PC-9 (cell line): ENCODE data around the gene STAC. TPM values are rescaled to one million over a fixed set of nuclear protein-coding genes. Genes with fewer than 3 reads are reported as not detected.

Source experiments
- BruUV-seq: library from RNA; stranded (reverse); fragments of 400-500 nt; replicated peaks from 2 replicates; lab custom pipeline; 2021; lab: Mats Ljungman, UMichigan
- CTCF ChIA-PET: fragments of 300-600 bp; sonication (Branson Sonifier 250); formaldehyde crosslinking; loops from one replicate; lab custom pipeline; 2022; ENCODE audit warnings: antibody characterized with exemption; lab: Charles Lee
- POLR2A ChIA-PET: fragments of 300-600 bp; sonication (Branson Sonifier 250); formaldehyde crosslinking; loops from one replicate; lab custom pipeline; 2022; ENCODE audit warnings: antibody characterized with exemption; ENCODE audit not compliant: unreplicated experiment; lab: Charles Lee
- DNase-seq, 2 experiments: peaks; one replicate each; pipeline versions ENCODE4 v3.0.0 to v3.0.0-alpha.2; 2015 to 2022; ENCODE audit warnings: mixed read lengths in 1 of 2
- H2AFZ ChIP-seq: fragments of 200-600 bp; sonication (generic); 2 replicates; pipeline ENCODE4 v1.8.1; 2017; ENCODE audit warnings: antibody characterized with exemption
- H3F3A ChIP-seq: fragments of 200-600 bp; sonication (generic); 2 replicates; pipeline ENCODE4 v1.8.1; 2017; ENCODE audit warnings: antibody characterized with exemption, mild to moderate bottlenecking, low read depth; ENCODE audit not compliant: insufficient read depth
- H3K27ac ChIP-seq: fragments of 200-600 bp; sonication (generic); 2 replicates; pipeline ENCODE4 v1.6.1; 2016; ENCODE audit warnings: mixed run types
- H3K27me3 ChIP-seq: fragments of 200-600 bp; sonication (generic); 2 replicates; pipeline ENCODE4 v1.6.1; 2016; ENCODE audit warnings: low read depth, mixed run types; ENCODE audit not compliant: insufficient read depth
- H3K36me3 ChIP-seq: fragments of 200-600 bp; sonication (generic); 2 replicates; pipeline ENCODE4 v1.6.1; 2016; ENCODE audit warnings: low read depth, mixed run types
- H3K4me1 ChIP-seq: fragments of 200-600 bp; sonication (generic); replicated peaks from 2 replicates; pipeline ENCODE4 v1.6.1; 2016; ENCODE audit warnings: mixed run types; ENCODE audit not compliant: insufficient read depth
- H3K4me2 ChIP-seq: fragments of 200-600 bp; sonication (generic); 2 replicates; pipeline ENCODE4 v1.6.1; 2017; ENCODE audit warnings: mixed run types
- H3K4me3 ChIP-seq: fragments of 200-600 bp; sonication (generic); 2 replicates; pipeline ENCODE4 v1.6.1; 2016; ENCODE audit warnings: mixed run types
- H3K79me2 ChIP-seq: fragments of 200-600 bp; sonication (generic); 2 replicates; pipeline ENCODE4 v1.6.1; 2017; ENCODE audit warnings: low read depth, mixed run types
- H3K9me2 ChIP-seq: fragments of 200-600 bp; sonication (generic); 2 replicates; pipeline ENCODE4 v1.8.1; 2017; ENCODE audit warnings: mild to moderate bottlenecking; ENCODE audit not compliant: insufficient read depth
- H3K9me3 ChIP-seq: fragments of 200-600 bp; sonication (generic); 2 replicates; pipeline ENCODE4 v1.8.1; 2016; ENCODE audit warnings: low read depth; ENCODE audit not compliant: insufficient read depth
- H4K20me1 ChIP-seq: fragments of 200-600 bp; sonication (generic); 2 replicates; pipeline ENCODE4 v1.8.1; 2017; ENCODE audit not compliant: insufficient read depth
- CTCF ChIP-seq: fragments of 200-600 bp; sonication (generic); conservative IDR thresholded peaks from 2 replicates; pipeline ENCODE4 v1.6.1; 2017; ENCODE audit warnings: mixed run types, antibody characterized with exemption, mild to moderate bottlenecking, moderate library complexity
- EZH2 ChIP-seq: fragments of 200-600 bp; sonication (generic); IDR thresholded peaks from 2 replicates; pipeline ENCODE4 v1.8.0; 2017; ENCODE audit warnings: antibody characterized with exemption, low read depth
- intact Hi-C: fragments of 100-400 bp; cut with micrococcal nuclease; formaldehyde crosslinking; loops from one replicate; pipeline ENCODE4 v1.10.0; 2022; ENCODE audit not compliant: unreplicated experiment
- total RNA-seq: library from RNA; stranded (reverse); gene quantifications from 2 replicates; pipeline ENCODE4 v1.2.3, GENCODE V29; 2021

STAC gene
- total RNA-seq, 1 experiment from 2014 or later = 17.6 TPM

GRCh38 chr3:36542186-36542585 lies 161.9 kb downstream of the STAC start:
- no peaks in the 10 kb centered on the region for H3K9me2 ChIP-seq
- H3K4me2 ChIP-seq = no peak overlapping the region
- CTCF ChIA-PET = no interaction called here
- POLR2A ChIA-PET = no interaction called here
- TF ChIP-seq CTCF (no peak), EZH2 (no peak)
- no peaks in the 10 kb centered on the region for H3K9me3 ChIP-seq
- no peak for DNase-seq
- no peak overlapping the region for H2AFZ ChIP-seq
- BruUV-seq = no TSS peak
- no peaks in the 10 kb centered on the region for H4K20me1 ChIP-seq
- H3K27me3 ChIP-seq = no peaks in the 10 kb centered on the region
- H3K4me1 ChIP-seq = no peaks in the 10 kb centered on the region
- no peaks in the 10 kb centered on the region for H3K36me3 ChIP-seq
- H3K79me2 ChIP-seq = no peaks in the 10 kb centered on the region
- no peak overlapping the region for H3K27ac ChIP-seq
- no peaks in the 10 kb centered on the region for H3F3A ChIP-seq
- intact Hi-C loops = loop anchor here (5.0 kb wide), 1 partner anchor 165 kb away; no protein-coding TSS in a partner anchor
- no peak overlapping the region for H3K4me3 ChIP-seq

GRCh38 chr3:36543276-36543997 lies 163.1 kb downstream of the STAC start:
- H3K9me2 ChIP-seq = no peaks in the 10 kb centered on the region
- intact Hi-C loops = loop anchor here (5.0 kb wide), 1 partner anchor 164 kb away; no protein-coding TSS in a partner anchor
- H3K27me3 ChIP-seq = no peaks in the 10 kb centered on the region
- DNase-seq = no peak
- no peaks in the 10 kb centered on the region for H3F3A ChIP-seq
- H3K27ac ChIP-seq = no peak overlapping the region
- CTCF ChIA-PET = no interaction called here
- H2AFZ ChIP-seq = no peak overlapping the region
- no peaks in the 10 kb centered on the region for H3K79me2 ChIP-seq
- H4K20me1 ChIP-seq = no peaks in the 10 kb centered on the region
- H3K9me3 ChIP-seq = no peaks in the 10 kb centered on the region
- H3K4me3 ChIP-seq = no peak overlapping the region
- no peaks in the 10 kb centered on the region for H3K36me3 ChIP-seq
- H3K4me2 ChIP-seq = no peak overlapping the region
- no TSS peak for BruUV-seq
- POLR2A ChIA-PET = no interaction called here
- TF ChIP-seq EZH2 = no peak
- no peak for TF ChIP-seq CTCF
- H3K4me1 ChIP-seq = no peaks in the 10 kb centered on the region

GRCh38 chr3:36546226-36546625 lies 165.9 kb downstream of the STAC start:
- no peaks in the 10 kb centered on the region for H3K4me1 ChIP-seq
- no peaks in the 10 kb centered on the region for H4K20me1 ChIP-seq
- no peak overlapping the region for H3K4me2 ChIP-seq
- H3F3A ChIP-seq = no peaks in the 10 kb centered on the region
- no peaks in the 10 kb centered on the region for H3K9me2 ChIP-seq
- no peak for DNase-seq
- H3K79me2 ChIP-seq = no peaks in the 10 kb centered on the region
- H3K4me3 ChIP-seq = no peak overlapping the region
- no peak overlapping the region for H3K27ac ChIP-seq
- no TSS peak for BruUV-seq
- H2AFZ ChIP-seq = no peak overlapping the region
- POLR2A ChIA-PET = no interaction called here
- intact Hi-C loops = no loop called here
- no peaks in the 10 kb centered on the region for H3K27me3 ChIP-seq
- H3K9me3 ChIP-seq = no peaks in the 10 kb centered on the region
- H3K36me3 ChIP-seq = no peaks in the 10 kb centered on the region
- no peak for TF ChIP-seq CTCF
- no peak for TF ChIP-seq EZH2
- CTCF ChIA-PET = no interaction called here
